H1 (cell line): Measurements from ENCODE around the gene ZNF770. TPM values are rescaled to one million over a fixed set of nuclear protein-coding genes. Genes with fewer than 3 reads are reported as not detected.

Source experiments
- CTCF ChIA-PET: fragments of 300-600 bp; sonication (Branson Sonifier 250); formaldehyde crosslinking; loops from one replicate; lab custom pipeline; 2021; ENCODE audit not compliant: partially characterized antibody; lab: Charles Lee
- POLR2A ChIA-PET: fragments of 300-600 bp; sonication (Branson Sonifier 250); formaldehyde crosslinking; loops from one replicate; lab custom pipeline; 2021; ENCODE audit warnings: inconsistent platforms; ENCODE audit not compliant: partially characterized antibody; lab: Charles Lee
- DNase-seq, 2 experiments: peaks; one replicate each; pipeline versions ENCODE4 v3.0.0 to v3.0.0-alpha.2; 2010 to 2022; ENCODE audit warnings: low spot score in 2 of 2, low read depth in 1 of 2, mixed read lengths in 1 of 2
- FAIRE-seq: peaks from 2 replicates; lab custom pipeline; 2011; peaks lifted over from hg19 to GRCh38; lab: Jason Lieb, UNC
- H2AFZ ChIP-seq: 2 replicates; pipeline ENCODE4 v1.8.1; 2012; ENCODE audit warnings: low read length, inconsistent platforms
- H2AK5ac ChIP-seq: 2 replicates; pipeline ENCODE4 v1.6.1; 2013; ENCODE audit warnings: low read depth, low read length
- H2BK120ac ChIP-seq: replicated peaks from 2 replicates; pipeline ENCODE3; 2013; ENCODE audit warnings: low read depth, low read length, inconsistent platforms
- H2BK12ac ChIP-seq: 2 replicates; pipeline ENCODE4 v1.6.1; 2013; ENCODE audit warnings: low read depth, low read length
- H2BK15ac ChIP-seq: 2 replicates; pipeline ENCODE4 v1.6.1; 2013; ENCODE audit warnings: low read length
- H2BK20ac ChIP-seq: 2 replicates; pipeline ENCODE4 v1.6.1; 2013; ENCODE audit warnings: low read length
- H2BK5ac ChIP-seq: 2 replicates; pipeline ENCODE4 v1.6.1; 2013; ENCODE audit warnings: low read depth, low read length
- H3K14ac ChIP-seq: 2 replicates; pipeline ENCODE4 v1.6.1; 2013; ENCODE audit warnings: inconsistent platforms; ENCODE audit not compliant: insufficient read length
- H3K18ac ChIP-seq: 2 replicates; pipeline ENCODE4 v1.6.1; 2013; ENCODE audit warnings: low read length; ENCODE audit errors: extremely low read depth
- H3K23ac ChIP-seq: 2 replicates; pipeline ENCODE4 v1.6.1; 2013; ENCODE audit warnings: inconsistent platforms; ENCODE audit not compliant: insufficient read length
- H3K23me2 ChIP-seq: 2 replicates; pipeline ENCODE4 v1.6.1; 2013; ENCODE audit warnings: low read depth, low read length
- H3K27ac ChIP-seq: 2 replicates; pipeline ENCODE4 v1.6.1; 2011; ENCODE audit warnings: low read depth, low read length, inconsistent platforms
- H3K27me3 ChIP-seq, 4 experiments: replicated peaks in 1 of 4; 1 replicate in 1 of 4; 2 replicates in 3 of 4; pipeline versions ENCODE4 v1.6.1 to v1.8.1; 2011 to 2013; ENCODE audit warnings: low read length in 3 of 4, mild to moderate bottlenecking in 3 of 4, inconsistent platforms in 2 of 4, mixed read lengths in 2 of 4, moderate library complexity in 1 of 4; ENCODE audit not compliant: control insufficient read depth in 3 of 4, insufficient read depth in 3 of 4; ENCODE audit errors: extremely low read depth in 1 of 4
- H3K36me3 ChIP-seq, 4 experiments: 2 replicates each; pipeline versions ENCODE4 v1.6.1 to v1.8.1; 2011 to 2013; ENCODE audit warnings: mild to moderate bottlenecking in 4 of 4, low read length in 3 of 4, moderate library complexity in 2 of 4, control low read depth in 1 of 4, inconsistent platforms in 1 of 4; ENCODE audit not compliant: insufficient read depth in 4 of 4, control insufficient read depth in 2 of 4
- H3K4ac ChIP-seq: replicated peaks from 2 replicates; pipeline ENCODE3; 2013; ENCODE audit warnings: low read length, low read depth, mixed read lengths, inconsistent platforms; ENCODE audit not compliant: insufficient read length
- H3K4me1 ChIP-seq, 4 experiments: replicated peaks in 1 of 4; 1 replicate in 1 of 4; 2 replicates in 3 of 4; pipeline versions ENCODE4 v1.6.1 to v1.8.1; 2011 to 2013; ENCODE audit warnings: low read length in 3 of 4, inconsistent platforms in 2 of 4, mixed read lengths in 1 of 4; ENCODE audit not compliant: insufficient read depth in 4 of 4, control insufficient read depth in 3 of 4
- H3K4me2 ChIP-seq, 2 experiments: 2 replicates each; pipeline versions ENCODE4 v1.6.1 to v1.8.1; 2011 to 2013; ENCODE audit warnings: low read depth in 2 of 2, low read length in 2 of 2, control low read depth in 1 of 2, inconsistent platforms in 1 of 2, mild to moderate bottlenecking in 1 of 2; ENCODE audit not compliant: insufficient read depth in 1 of 2
- H3K4me3 ChIP-seq, 4 experiments: fragments of 200-600, 300-600 bp in 1 of 4; sonication (generic), shearing (Covaris generic), sonication (Bioruptor Twin) in 1 of 4; 2 replicates each; pipeline versions ENCODE4 v1.5.1 to v1.8.1; 2011 to 2016; ENCODE audit warnings: low read length in 4 of 4, low read depth in 3 of 4, control low read depth in 2 of 4, inconsistent platforms in 2 of 4, mild to moderate bottlenecking in 2 of 4, mixed read lengths in 1 of 4, moderate library complexity in 1 of 4; ENCODE audit not compliant: insufficient read depth in 2 of 4; ENCODE audit errors: extremely low read depth in 1 of 4
- H3K56ac ChIP-seq: replicated peaks from 2 replicates; pipeline ENCODE3; 2013; ENCODE audit warnings: low read depth, mild to moderate bottlenecking, mixed read lengths, low read length, inconsistent platforms; ENCODE audit not compliant: insufficient read length
- H3K79me1 ChIP-seq: 2 replicates; pipeline ENCODE4 v1.6.1; 2013; ENCODE audit warnings: low read depth, low read length, control low read depth
- H3K79me2 ChIP-seq, 2 experiments: 2 replicates each; pipeline versions ENCODE4 v1.6.1 to v1.8.1; 2012 to 2013; ENCODE audit warnings: low read length in 2 of 2, mild to moderate bottlenecking in 2 of 2, inconsistent platforms in 1 of 2; ENCODE audit not compliant: insufficient read depth in 2 of 2, control insufficient read depth in 1 of 2
- H3K9ac ChIP-seq, 4 experiments: replicated peaks in 1 of 4; 1 replicate in 1 of 4; 2 replicates in 3 of 4; pipeline versions ENCODE4 v1.6.1 to v1.8.1; 2011 to 2013; ENCODE audit warnings: low read depth in 3 of 4, low read length in 3 of 4, control low read depth in 2 of 4, mild to moderate bottlenecking in 2 of 4, moderate library complexity in 2 of 4, inconsistent platforms in 1 of 4; ENCODE audit errors: extremely low read depth in 1 of 4
- H3K9me3 ChIP-seq, 2 experiments: 2 replicates each; pipeline versions ENCODE4 v1.6.1 to v1.8.1; 2012 to 2013; ENCODE audit warnings: mild to moderate bottlenecking in 2 of 2, moderate library complexity in 2 of 2, control low read depth in 1 of 2, inconsistent platforms in 1 of 2, low read depth in 1 of 2, low read length in 1 of 2, mixed read lengths in 1 of 2; ENCODE audit not compliant: insufficient read depth in 2 of 2
- H4K20me1 ChIP-seq, 2 experiments: replicated peaks in 1 of 2; 2 replicates each; pipeline versions ENCODE3 to v1.8.1; 2011 to 2013; ENCODE audit warnings: inconsistent platforms in 2 of 2, low read length in 2 of 2, mild to moderate bottlenecking in 1 of 2; ENCODE audit not compliant: insufficient read depth in 2 of 2, control insufficient read depth in 1 of 2
- H4K5ac ChIP-seq: 2 replicates; pipeline ENCODE4 v1.6.1; 2013; ENCODE audit warnings: low read length, low read depth, mixed read lengths, inconsistent platforms; ENCODE audit not compliant: insufficient read length
- H4K8ac ChIP-seq: 2 replicates; pipeline ENCODE4 v1.8.0; 2013; ENCODE audit warnings: mild to moderate bottlenecking, moderate library complexity, low read length, inconsistent platforms; ENCODE audit not compliant: insufficient read depth; ENCODE audit errors: extremely low read depth
- H4K91ac ChIP-seq: replicated peaks from 2 replicates; pipeline ENCODE3; 2013; ENCODE audit warnings: low read length, mixed read lengths, inconsistent platforms; ENCODE audit not compliant: insufficient read length
- BACH1 ChIP-seq: IDR thresholded peaks from 2 replicates; pipeline ENCODE4 v1.6.1; 2012; ENCODE audit warnings: low read length, improper control_type of control experiment
- MAFK ChIP-seq: IDR thresholded peaks from 2 replicates; pipeline ENCODE4 v1.6.1; 2012; ENCODE audit warnings: low read depth, mild to moderate bottlenecking, improper control_type of control experiment, low read length
- SIRT6 ChIP-seq: IDR thresholded peaks from one replicate; pipeline ENCODE4 v1.7.1; 2012; ENCODE audit warnings: low read length, inconsistent platforms
- WGBS, 2 experiments: shearing (Covaris generic) in 1 of 2; methylation state at CpG; one replicate each; pipeline versions ENCODE4 v1.1.6 to v1.1.7; 2013 to 2015; ENCODE audit warnings: low lambda C conversion rate in 2 of 2, mixed read lengths in 2 of 2, inconsistent platforms in 1 of 2, low coverage in 1 of 2, missing lambda C conversion rate in 1 of 2; ENCODE audit not compliant: insufficient replicate concordance in 2 of 2, insufficient coverage in 1 of 2, insufficient read length in 1 of 2; ENCODE audit errors: extremely low coverage in 1 of 2, missing lambda C conversion rate in 1 of 2; 5-methylcytosine and 5-hydroxymethylcytosine counted together
- polyA plus RNA-seq, 7 experiments: library from polyadenylated mRNA; depleted of rRNA in 3 of 7; stranded (reverse) in 5 of 7; unstranded in 2 of 7; fragments of >200 nt in 5 of 7; fragments of 200-250 nt in 2 of 7; gene quantifications; 1 replicate in 5 of 7; 2 replicates in 1 of 7; 4 replicates in 1 of 7; pipeline versions ENCODE4 v1.2.1 to v1.2.3, GENCODE V29; 2011 to 2013; ENCODE audit warnings: missing spikeins in 2 of 7, mixed read lengths in 2 of 7
- total RNA-seq: library from RNA; stranded (reverse); fragmentation: NEBNext Ultra II Directional; extraction: Animal tissue kit (Norgen Biotek cat#: 25700); gene quantifications from 2 replicates; pipeline ENCODE4 v1.2.1, GENCODE V29; 2021

ZNF770 gene
- total and polyA plus RNA-seq, 2 of the 8 experiments (the other 6 are each of a cell fraction or from before 2014, with no cell fraction given), result 24.8 to 143 TPM

- no peak overlapping the region for H3K9ac ChIP-seq
- peak overlapping the region; percentile 47; the same call in 1 of the 2 replicates for H2AFZ ChIP-seq
- H3K4me1 ChIP-seq, result peaks cover 0 to 4% (median 3%) of the 10 kb centered on the region in 4 experiments; a peak in 3 of 7 replicates
- no peak overlapping the region for H3K4me2 ChIP-seq
- ChIA-PET CTCF (interaction anchor here (0.6 to 2.3 kb wide), 6 partner anchors 10 to 153 kb away, joined by 3 to 13 read pairs (median 4); partner anchors contain the start of gene AQR), POLR2A (interaction anchor here (1.0 kb wide), 1 partner anchor 12 kb away, joined by 4 read pairs; the partner anchor contains the start of gene ZNF770)
- H3K36me3 ChIP-seq, result no peaks in the 10 kb centered on the region
- peak overlapping the region; percentile 6; the same call in 1 of the 2 replicates for H3K18ac ChIP-seq
- no peak overlapping the region for H2BK120ac ChIP-seq
- H4K8ac ChIP-seq, result no peak overlapping the region
- no peak overlapping the region for H2AK5ac ChIP-seq
- H4K5ac ChIP-seq, result no peak overlapping the region
- H3K9me3 ChIP-seq, result no peaks in the 10 kb centered on the region
- no peak overlapping the region for H3K4me3 ChIP-seq
- H3K56ac ChIP-seq, result no peak overlapping the region
- H2BK20ac ChIP-seq, result peak overlapping the region; percentile 90; the same call in 1 of the 2 replicates
- no peak overlapping the region for H3K4ac ChIP-seq
- H3K14ac ChIP-seq, result no peak overlapping the region
- H3K23ac ChIP-seq, result no peak overlapping the region
- H3K27ac ChIP-seq, result no peak overlapping the region
- peak overlapping the region; percentile 1 for H4K91ac ChIP-seq
- H3K27me3 ChIP-seq, result no peaks in the 10 kb centered on the region
- FAIRE-seq (peak; percentile 19), DNase-seq (no peak)
- no peaks in the 10 kb centered on the region for H3K23me2 ChIP-seq
- no peaks in the 10 kb centered on the region for H3K79me2 ChIP-seq
- WGBS, 2 experiments, result 50% methylated on average over 1 of the region's 1 CpG; no CpG with 5 or more reads in 1 of the 2 experiments
- no peak overlapping the region for H2BK5ac ChIP-seq
- H4K20me1 ChIP-seq, result no peaks in the 10 kb centered on the region
- no peaks in the 10 kb centered on the region; the same call in 1 of the 2 replicates for H3K79me1 ChIP-seq
- H2BK12ac ChIP-seq, result no peak overlapping the region
- H2BK15ac ChIP-seq, result no peak overlapping the region
- TF ChIP-seq BACH1, result peak; percentile 66; the same call in 1 of the 2 replicates
- no peak for TF ChIP-seq SIRT6
- peak; percentile 72; the same call in 1 of the 2 replicates for TF ChIP-seq MAFK
Measured at GRCh38 chr15:35000511-35000910, 12.4 kb upstream of the ZNF770 start.
